HG03064 (cell line): ENCODE measurements around the gene PRKG2.

Experiments used
- ATAC-seq: cut with Tn5 transposase; IDR thresholded peaks from one replicate; pipeline ENCODE4 v1.9.1; 2021; ENCODE audit warnings: low read depth; ENCODE audit not compliant: unreplicated experiment

The PRKG2 gene

GRCh38 chr4:81217779-81218178 lies 2.8 kb upstream of the PRKG2 start:
- no peak for ATAC-seq

- no peak for ATAC-seq
These were observed 909 bp upstream of the PRKG2 start for GRCh38 chr4:81215931-81216330.

- ATAC-seq: no peak
These were observed 710 bp downstream of the PRKG2 start for GRCh38 chr4:81214144-81214880.

- no peak for ATAC-seq
These were observed 1.4 kb downstream of the PRKG2 start for GRCh38 chr4:81213671-81214070.

- ATAC-seq: no peak
These were observed 3.1 kb downstream of the PRKG2 start for GRCh38 chr4:81211956-81212355.

GRCh38 chr4:81207828-81208227 lies 7.2 kb downstream of the PRKG2 start:
- no peak for ATAC-seq

GRCh38 chr4:81205302-81205701 lies 9.7 kb downstream of the PRKG2 start:
- ATAC-seq: no peak

GRCh38 chr4:81204571-81204970 lies 10.5 kb downstream of the PRKG2 start:
- no peak for ATAC-seq

GRCh38 chr4:81199831-81200230 lies 15.2 kb downstream of the PRKG2 start:
- no peak for ATAC-seq

- ATAC-seq: no peak
These were observed 16.4 kb downstream of the PRKG2 start for GRCh38 chr4:81198609-81199008.

GRCh38 chr4:81197864-81198524 lies 17.0 kb downstream of the PRKG2 start:
- no peak for ATAC-seq

- no peak for ATAC-seq
These were observed 18.8 kb downstream of the PRKG2 start for GRCh38 chr4:81196126-81196650.

- ATAC-seq: no peak
These were observed 19.5 kb downstream of the PRKG2 start for GRCh38 chr4:81195475-81195874.

- ATAC-seq: no peak
These were observed 20.7 kb downstream of the PRKG2 start for GRCh38 chr4:81194286-81194685.

GRCh38 chr4:81180916-81181315 lies 34.1 kb downstream of the PRKG2 start:
- no peak for ATAC-seq

- ATAC-seq: no peak
These were observed 35.7 kb downstream of the PRKG2 start for GRCh38 chr4:81179326-81179725.

GRCh38 chr4:81173213-81173612 lies 41.8 kb downstream of the PRKG2 start:
- ATAC-seq: no peak

- no peak for ATAC-seq
These were observed 48.4 kb downstream of the PRKG2 start for GRCh38 chr4:81166458-81167160.

- no peak for ATAC-seq
These were observed 49.1 kb downstream of the PRKG2 start for GRCh38 chr4:81165861-81166430.

- no peak for ATAC-seq
These were observed 50.2 kb downstream of the PRKG2 start for GRCh38 chr4:81164623-81165416.
